ENCODE results near the gene MRPS14. TPM values are rescaled to one million over a fixed set of nuclear protein-coding genes. Genes with fewer than 3 reads are reported as not detected.

The MRPS14 gene
- total RNA-seq, 4 donors from 2014 or later: 17.9 to 31.1 (median 26.1) TPM

DNA sequence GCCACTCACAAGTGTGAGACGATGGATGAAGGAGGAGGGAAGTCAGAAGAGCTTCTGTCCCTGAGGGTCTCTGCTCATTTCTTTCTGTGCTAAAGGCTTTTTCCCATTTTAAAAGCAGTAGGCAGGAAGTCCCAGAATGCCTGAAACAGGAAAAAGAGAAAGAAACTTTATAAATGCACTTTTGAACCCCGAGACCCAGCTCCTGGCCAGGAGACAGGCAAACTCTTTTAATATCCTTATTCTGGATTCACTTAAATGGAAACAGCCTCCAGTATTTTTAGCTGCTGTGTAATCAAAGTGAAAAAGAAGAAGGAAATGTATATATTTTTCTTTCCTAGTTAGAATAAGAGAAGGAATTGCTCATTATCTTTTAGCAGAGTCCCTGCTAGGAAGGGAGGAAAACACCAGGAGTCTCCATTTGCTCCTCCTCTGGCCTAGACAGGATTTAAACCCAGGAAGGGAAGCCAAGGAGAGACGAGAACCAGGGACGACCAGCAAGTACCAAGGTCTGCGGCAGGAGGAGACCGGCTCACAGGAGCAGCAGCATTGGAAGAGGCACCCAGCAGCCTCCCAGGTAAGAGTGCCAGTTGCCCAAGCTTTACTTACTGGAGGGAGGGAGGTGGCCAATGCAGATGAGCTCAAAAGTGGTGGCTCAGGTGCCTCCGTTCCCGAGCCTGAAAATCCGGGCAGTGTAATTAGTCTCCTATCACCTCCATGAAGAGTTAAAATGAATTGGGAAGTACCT lies 44.3 kb upstream of the MRPS14 start, which contains the start of gene TNN:
TSS of gene TNN (plus strand) at position 472 of the 745 bp plus-strand sequence. CDS start 9,586 bp downstream, outside the sequence.
- intact Hi-C loops (cut with DNase I): no loop called here
- H3K9me3 ChIP-seq: no peaks in the 10 kb centered on the region
- H3K27me3 ChIP-seq: no peaks in the 10 kb centered on the region
- TF ChIP-seq, protein P1, sequence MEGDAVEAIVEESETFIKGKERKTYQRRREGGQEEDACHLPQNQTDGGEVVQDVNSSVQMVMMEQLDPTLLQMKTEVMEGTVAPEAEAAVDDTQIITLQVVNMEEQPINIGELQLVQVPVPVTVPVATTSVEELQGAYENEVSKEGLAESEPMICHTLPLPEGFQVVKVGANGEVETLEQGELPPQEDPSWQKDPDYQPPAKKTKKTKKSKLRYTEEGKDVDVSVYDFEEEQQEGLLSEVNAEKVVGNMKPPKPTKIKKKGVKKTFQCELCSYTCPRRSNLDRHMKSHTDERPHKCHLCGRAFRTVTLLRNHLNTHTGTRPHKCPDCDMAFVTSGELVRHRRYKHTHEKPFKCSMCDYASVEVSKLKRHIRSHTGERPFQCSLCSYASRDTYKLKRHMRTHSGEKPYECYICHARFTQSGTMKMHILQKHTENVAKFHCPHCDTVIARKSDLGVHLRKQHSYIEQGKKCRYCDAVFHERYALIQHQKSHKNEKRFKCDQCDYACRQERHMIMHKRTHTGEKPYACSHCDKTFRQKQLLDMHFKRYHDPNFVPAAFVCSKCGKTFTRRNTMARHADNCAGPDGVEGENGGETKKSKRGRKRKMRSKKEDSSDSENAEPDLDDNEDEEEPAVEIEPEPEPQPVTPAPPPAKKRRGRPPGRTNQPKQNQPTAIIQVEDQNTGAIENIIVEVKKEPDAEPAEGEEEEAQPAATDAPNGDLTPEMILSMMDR (IDR thresholded peaks at IDR 0.05): no peak
- TF ChIP-seq EP300 (IDR thresholded peaks at IDR 0.05) (no peak), POLR2A (IDR thresholded peaks at IDR 0.05; ENCODE audit: low read depth) (no peak), POLR2AphosphoS5 (IDR thresholded peaks at IDR 0.05) (no peak)
- peaks cover 8 to 15% (median 10%) of the 10 kb centered on the region in 4 donors for H3K4me1 ChIP-seq
- no peak for DNase-seq (ENCODE audit: extremely low spot score)
- WGBS: 78% methylated on average over 8 of the region's 9 CpGs
- H3K36me3 ChIP-seq: no peaks in the 10 kb centered on the region
- H3K27ac ChIP-seq (replicated peaks in 1 of 4): no peak within 1 kb of the TSS
- H3K4me3 ChIP-seq: no peak within 1 kb of the TSS

DNA sequence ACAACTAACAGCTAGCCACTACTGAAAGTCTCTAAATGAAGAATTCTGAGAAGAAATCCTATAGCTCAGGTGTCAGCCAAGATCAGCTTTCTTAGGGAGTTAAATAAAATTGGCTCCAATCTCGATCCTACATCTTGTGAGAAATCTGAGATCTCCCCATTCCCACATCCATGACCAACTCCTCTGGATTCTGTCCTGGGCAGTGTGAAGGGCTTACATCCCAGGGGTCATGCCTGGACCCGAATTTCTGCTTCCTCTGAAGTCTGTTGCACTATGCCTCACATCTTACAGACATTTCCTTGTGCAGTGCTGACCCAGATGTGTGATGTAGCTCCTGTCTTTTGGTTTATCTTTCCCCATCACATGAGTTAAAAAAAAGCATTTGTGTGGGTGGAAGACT lies 39.6 kb upstream of the MRPS14 start:
- no peak overlapping the region for H3K27ac ChIP-seq (replicated peaks in 1 of 4)
- no peak overlapping the region for H3K4me3 ChIP-seq
- DNase-seq (ENCODE audit: extremely low spot score): no peak
- no peaks in the 10 kb centered on the region for H3K9me3 ChIP-seq
- no peaks in the 10 kb centered on the region for H3K4me1 ChIP-seq
- TF ChIP-seq EP300 (IDR thresholded peaks at IDR 0.05): no peak
- no peak for TF ChIP-seq POLR2A (IDR thresholded peaks at IDR 0.05; ENCODE audit: low read depth)
- TF ChIP-seq, protein P1 (IDR thresholded peaks at IDR 0.05): no peak
- no peak for TF ChIP-seq POLR2AphosphoS5 (IDR thresholded peaks at IDR 0.05)
- intact Hi-C loops (cut with DNase I): no loop called here
- H3K36me3 ChIP-seq: no peaks in the 10 kb centered on the region
- no peaks in the 10 kb centered on the region for H3K27me3 ChIP-seq
- WGBS: 65% methylated on average over 2 of the region's 2 CpGs

DNA sequence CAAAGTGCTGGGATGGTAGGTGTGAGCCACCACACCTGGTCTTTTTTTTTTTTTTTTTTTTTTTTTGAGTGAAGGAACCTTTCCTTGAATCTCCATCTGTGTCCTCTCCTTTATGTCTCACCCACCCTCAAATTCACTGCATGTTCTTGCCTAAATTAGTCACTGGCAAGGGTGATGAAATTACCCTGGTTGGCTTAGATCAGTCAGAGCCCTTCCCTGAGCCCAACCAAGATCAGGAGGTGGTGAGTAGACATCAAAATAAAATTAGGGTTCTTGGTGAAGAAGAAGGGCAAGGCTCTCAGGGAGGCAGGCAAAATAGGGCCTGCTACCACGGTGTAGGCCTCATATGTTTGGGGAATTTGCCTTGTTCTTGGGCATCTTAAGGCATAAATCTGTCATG lies 39.1 kb upstream of the MRPS14 start:
- intact Hi-C loops (cut with DNase I): no loop called here
- no peak for DNase-seq (ENCODE audit: extremely low spot score)
- Histone ChIP-seq H3K4me3 (no peak overlapping the region), H3K4me1 (no peaks in the 10 kb centered on the region), H3K9me3 (no peaks in the 10 kb centered on the region), H3K27me3 (no peaks in the 10 kb centered on the region), H3K36me3 (no peaks in the 10 kb centered on the region), H3K27ac (replicated peaks in 1 of 4) (no peak overlapping the region)
- WGBS: 64% methylated on average over 1 of the region's 1 CpG
- TF ChIP-seq POLR2A (IDR thresholded peaks at IDR 0.05; ENCODE audit: low read depth): no peak
- TF ChIP-seq EP300 (IDR thresholded peaks at IDR 0.05): no peak
- TF ChIP-seq POLR2AphosphoS5 (IDR thresholded peaks at IDR 0.05): no peak
- TF ChIP-seq, protein P1 (IDR thresholded peaks at IDR 0.05): no peak

DNA sequence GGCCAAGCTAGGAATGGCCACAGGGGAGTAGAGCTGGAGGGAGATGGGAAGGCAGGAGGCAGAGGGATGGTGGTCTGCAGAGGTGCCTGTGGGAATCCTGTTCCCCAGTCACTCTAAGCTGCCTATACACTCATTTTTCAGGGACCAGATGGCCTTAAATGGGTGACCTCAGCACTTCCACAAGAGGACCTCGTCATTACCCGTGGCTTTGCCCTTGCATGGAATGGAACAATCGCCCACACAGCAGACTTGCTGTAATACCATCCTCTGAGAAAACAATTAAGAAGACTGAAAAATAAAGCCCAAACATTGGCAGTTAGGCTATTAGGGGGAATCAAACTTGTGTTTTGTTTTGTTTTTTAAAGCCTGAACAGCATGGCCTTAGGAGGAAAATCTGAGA lies 31.5 kb upstream of the MRPS14 start:
- DNase-seq (ENCODE audit: extremely low spot score): no peak
- TF ChIP-seq POLR2A (IDR thresholded peaks at IDR 0.05; ENCODE audit: low read depth) (no peak), POLR2AphosphoS5 (IDR thresholded peaks at IDR 0.05) (no peak), EP300 (IDR thresholded peaks at IDR 0.05) (no peak)
- TF ChIP-seq, protein P1 (IDR thresholded peaks at IDR 0.05): no peak
- WGBS: 70% methylated on average over 3 of the region's 3 CpGs
- no peaks in the 10 kb centered on the region for H3K4me1 ChIP-seq
- H3K36me3 ChIP-seq: no peaks in the 10 kb centered on the region
- no peaks in the 10 kb centered on the region for H3K9me3 ChIP-seq
- no peak overlapping the region for H3K4me3 ChIP-seq
- no peak overlapping the region for H3K27ac ChIP-seq (replicated peaks in 1 of 4)
- intact Hi-C loops (cut with DNase I): no loop called here
- no peaks in the 10 kb centered on the region for H3K27me3 ChIP-seq

All from esophagus muscularis mucosa (tissue), 4 donors.